SU-DHL-6 (cell line): ENCODE results near the gene RGS19.
"Not testable (repeated sequence)": the region's sequence is repeated elsewhere in the genome, so short reads cannot be mapped to it uniquely, and the experiment has no call there.

ENCODE experiments used
- H2AFZ ChIP-seq: fragments of 200-600 bp; sonication (generic); 2 replicates; pipeline ENCODE4 v1.6.1; 2014; ENCODE audit warnings: low read depth, mild to moderate bottlenecking, moderate library complexity, mixed read lengths, antibody characterized with exemption, low read length; ENCODE audit not compliant: severe bottlenecking
- H3F3A ChIP-seq: fragments of 200-600 bp; shearing (Covaris generic); 2 replicates; pipeline ENCODE4 v1.6.0; 2016; ENCODE audit warnings: antibody characterized with exemption, mild to moderate bottlenecking; ENCODE audit not compliant: insufficient read depth
- H3K27ac ChIP-seq: fragments of 200-600 bp; sonication (generic); 2 replicates; pipeline ENCODE4 v1.5.1; 2016; ENCODE audit warnings: low read depth, mild to moderate bottlenecking, low read length, moderate library complexity, mixed read lengths
- H3K27me3 ChIP-seq: fragments of 200-600 bp; sonication (generic), shearing (Covaris generic); 2 replicates; pipeline ENCODE4 v1.6.0; 2014; ENCODE audit warnings: mild to moderate bottlenecking, low read length
- H3K36me3 ChIP-seq: fragments of 200-600 bp; sonication (generic); 2 replicates; pipeline ENCODE4 v1.6.1; 2014; ENCODE audit warnings: mild to moderate bottlenecking, low read length, mixed read lengths
- H3K4me2 ChIP-seq: fragments of 300-600, 200-600 bp; shearing (Covaris generic), sonication (generic); 2 replicates; pipeline ENCODE4 v1.6.0; 2014; ENCODE audit warnings: low read length, low read depth, mild to moderate bottlenecking; ENCODE audit not compliant: poor library complexity, severe bottlenecking
- H3K4me3 ChIP-seq: fragments of 200-600 bp; sonication (generic); 2 replicates; pipeline ENCODE4 v1.5.1; 2014; ENCODE audit warnings: antibody characterized with exemption, low read length, mild to moderate bottlenecking, mixed read lengths; ENCODE audit not compliant: insufficient read depth, poor library complexity, severe bottlenecking
- H3K79me2 ChIP-seq: fragments of 200-600 bp; sonication (generic); 2 replicates; pipeline ENCODE4 v1.6.1; 2014; ENCODE audit warnings: mild to moderate bottlenecking, low read length, moderate library complexity; ENCODE audit not compliant: insufficient read depth
- H3K9ac ChIP-seq: fragments of 200-600 bp; sonication (generic); 2 replicates; pipeline ENCODE4 v1.7.0; 2014; ENCODE audit warnings: mild to moderate bottlenecking, low read length
- H3K9me2 ChIP-seq: fragments of 200-600 bp; sonication (generic); replicated peaks from 2 replicates; pipeline ENCODE4 v1.6.1; 2014; ENCODE audit warnings: low read length; ENCODE audit not compliant: insufficient read depth
- H3K9me3 ChIP-seq: fragments of 200-600 bp; sonication (generic); 2 replicates; pipeline ENCODE4 v1.6.1; 2014; ENCODE audit warnings: low read length, mixed read lengths; ENCODE audit not compliant: insufficient read depth
- H4K20me1 ChIP-seq: fragments of 200-600 bp; sonication (generic); 2 replicates; pipeline ENCODE4 v1.6.1; 2014; ENCODE audit warnings: low read depth, mild to moderate bottlenecking, antibody characterized with exemption, low read length, moderate library complexity, mixed read lengths
- CTCF ChIP-seq: fragments of 200-600 bp; sonication (generic); IDR thresholded peaks from one replicate; pipeline ENCODE4 v1.5.1; 2017; ENCODE audit warnings: antibody characterized with exemption, mild to moderate bottlenecking, low read length, moderate library complexity; ENCODE audit not compliant: insufficient read depth, poor library complexity, severe bottlenecking
- EZH2phosphoT487 ChIP-seq: fragments of 200-600 bp; sonication (generic), shearing (Covaris generic); conservative IDR thresholded peaks from 2 replicates; pipeline ENCODE4 v1.6.1; 2018; ENCODE audit warnings: mild to moderate bottlenecking, antibody characterized with exemption, low read length, moderate library complexity, mixed read lengths

The RGS19 gene, protein sequence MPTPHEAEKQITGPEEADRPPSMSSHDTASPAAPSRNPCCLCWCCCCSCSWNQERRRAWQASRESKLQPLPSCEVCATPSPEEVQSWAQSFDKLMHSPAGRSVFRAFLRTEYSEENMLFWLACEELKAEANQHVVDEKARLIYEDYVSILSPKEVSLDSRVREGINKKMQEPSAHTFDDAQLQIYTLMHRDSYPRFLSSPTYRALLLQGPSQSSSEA

DNA sequence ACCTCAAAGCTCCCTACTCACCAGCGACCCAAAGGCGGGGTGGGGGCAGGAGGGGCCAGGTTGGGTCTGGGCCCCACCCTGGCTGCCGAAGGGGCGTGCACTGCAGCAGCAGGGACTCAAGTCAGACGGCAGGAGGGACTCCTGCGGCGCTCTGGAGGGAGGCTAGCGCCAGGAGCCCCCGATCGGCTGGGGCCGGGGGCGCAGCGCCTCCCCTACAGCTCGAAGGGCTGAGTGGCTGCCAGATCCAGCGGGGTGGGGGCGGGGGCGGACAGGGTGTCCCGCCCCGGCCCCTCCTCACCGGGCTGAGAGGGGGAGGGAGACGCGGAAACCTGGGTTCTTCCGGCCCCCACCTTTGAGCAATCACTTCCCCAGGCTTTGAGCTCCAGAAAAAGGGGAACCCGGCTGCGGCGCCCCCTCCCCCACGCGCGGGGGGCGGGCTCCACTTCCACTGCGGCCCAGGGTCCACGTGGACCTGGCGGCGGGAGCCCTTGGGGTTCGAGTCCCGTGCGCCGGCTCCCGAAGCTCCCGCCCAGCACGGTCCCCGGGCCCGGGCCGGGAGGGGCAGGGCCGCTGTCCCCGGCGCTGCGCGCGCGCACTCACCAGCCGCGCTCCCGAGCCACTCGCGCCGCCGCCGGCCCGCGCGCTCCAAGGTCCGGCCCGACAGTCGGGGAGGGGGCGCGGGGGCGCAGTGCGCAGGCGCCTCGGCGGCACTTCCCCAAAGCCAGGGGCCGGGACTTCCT is at the start of gene RGS19:
RGS19 (minus strand) TSS at position 246 of the 740 bp plus-strand sequence. CDS start 2,632 bp downstream, outside the sequence.
- Histone ChIP-seq H3K79me2 (no peaks in the 10 kb centered on the region), H3K9me2 (no peaks in the 10 kb centered on the region), H3K27ac (peak within 1 kb of the TSS; percentile 95), H3K9ac (peak within 1 kb of the TSS; percentile 91), H3K36me3 (no peaks in the 10 kb centered on the region), H3K4me3 (peak within 1 kb of the TSS; percentile 68), H3K9me3 (no peaks in the 10 kb centered on the region), H2AFZ (peak within 1 kb of the TSS; percentile 43), H3K27me3 (no peaks in the 10 kb centered on the region), H4K20me1 (no peaks in the 10 kb centered on the region), H3F3A (peaks cover 36% of the 10 kb centered on the region), H3K4me2 (peak within 1 kb of the TSS; percentile 87)
- TF ChIP-seq EZH2phosphoT487: no peak
- TF ChIP-seq CTCF: no peak

DNA sequence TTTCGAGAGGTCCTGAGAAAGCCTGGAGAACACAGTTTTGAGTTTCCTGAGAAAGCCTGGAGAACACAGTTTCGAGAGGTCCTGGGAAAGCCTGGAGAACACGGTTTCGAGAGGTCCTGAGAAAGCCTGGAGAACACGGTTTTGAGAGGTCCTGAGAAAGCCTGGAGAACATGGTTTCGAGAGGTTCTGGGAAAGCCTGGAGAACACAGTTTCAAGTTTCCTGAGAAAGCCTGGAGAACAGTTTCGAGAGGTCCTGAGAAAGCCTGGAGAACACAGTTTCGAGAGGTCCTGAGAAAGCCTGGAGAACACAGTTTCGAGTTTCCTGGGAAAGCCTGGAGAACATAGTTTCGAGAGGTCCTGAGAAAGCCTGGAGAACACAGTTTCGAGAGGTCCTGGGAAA is 44.2 kb upstream of the RGS19 start:
- H4K20me1 ChIP-seq, H2AFZ ChIP-seq, H3K27ac ChIP-seq, H3K4me3 ChIP-seq, H3K79me2 ChIP-seq, H3K9me3 ChIP-seq, H3K27me3 ChIP-seq, H3K4me2 ChIP-seq, H3K9me2 ChIP-seq, H3K9ac ChIP-seq, H3K36me3 ChIP-seq, H3F3A ChIP-seq: not testable (repeated sequence)

- not testable (repeated sequence) for H2AFZ ChIP-seq, H3K27me3 ChIP-seq, H3F3A ChIP-seq, H3K36me3 ChIP-seq, H3K9ac ChIP-seq, H3K4me2 ChIP-seq, H3K27ac ChIP-seq, H4K20me1 ChIP-seq, H3K4me3 ChIP-seq, H3K79me2 ChIP-seq, H3K9me2 ChIP-seq, H3K9me3 ChIP-seq
Measured at GRCh38 chr20:64122927-64123326, 43.6 kb upstream of the RGS19 start.

GRCh38 chr20:64121586-64121985 is 42.3 kb upstream of the RGS19 start:
- Histone ChIP-seq H3K4me3 (no peak overlapping the region), H3K27ac (no peak overlapping the region), H3F3A (no peaks in the 10 kb centered on the region), H3K27me3 (no peaks in the 10 kb centered on the region), H3K9ac (no peak overlapping the region), H3K9me3 (no peaks in the 10 kb centered on the region), H3K36me3 (no peaks in the 10 kb centered on the region), H2AFZ (no peak overlapping the region), H3K4me2 (no peak overlapping the region), H3K9me2 (no peaks in the 10 kb centered on the region), H4K20me1 (no peaks in the 10 kb centered on the region), H3K79me2 (no peaks in the 10 kb centered on the region)
- TF ChIP-seq CTCF (no peak), EZH2phosphoT487 (no peak)
